A549 (cell line): ENCODE measurements around the gene ZBP1. TPM values are rescaled to one million over a fixed set of nuclear protein-coding genes. Genes with fewer than 3 reads are reported as not detected.
A peak's percentile ranks its signal among the peaks of the same experiment; 100 is the strongest.

ENCODE experiments used
- ATAC-seq, 2 experiments: fragments of 200-7000 bp in 1 of 2; fragments of >200 bp in 1 of 2; cut with Nextera tagmentation in 1 of 2; cut with Tn5 transposase in 1 of 2; 3 replicates each; pipeline versions ENCODE4 v1.8.0 to v1.9.1; 2018 to 2020; ENCODE audit warnings: mild to moderate bottlenecking in 1 of 2, moderate library complexity in 1 of 2
- CTCF ChIA-PET: fragments of 300-600 bp; sonication (Branson Sonifier 250); formaldehyde crosslinking; extraction: SDS; loops from one replicate; lab custom pipeline; 2021; ENCODE audit warnings: antibody characterized with exemption, inconsistent platforms; lab: Yijun Ruan, JAX
- POLR2A ChIA-PET: fragments of 350-600 bp; formaldehyde crosslinking; extraction: SDS; loops from one replicate; lab custom pipeline; 2021; ENCODE audit warnings: antibody characterized with exemption, inconsistent platforms; lab: Yijun Ruan, JAX
- DNase-seq, 2 experiments: peaks; one replicate each; pipeline versions ENCODE4 v3.0.0 to v3.0.0-alpha.2; 2011 to 2016; ENCODE audit warnings: low read depth in 1 of 2, low spot score in 1 of 2
- FAIRE-seq: peaks from 2 replicates; lab custom pipeline; 2011; peaks lifted over from hg19 to GRCh38; lab: Jason Lieb, UNC
- H3K27ac ChIP-seq, 2 experiments: fragments of >200 bp; sonication (Bioruptor Twin); formaldehyde crosslinking; 3 replicates each; pipeline ENCODE4 v1.5.1; 2016 to 2017
- H3K4me1 ChIP-seq: fragments of >200 bp; sonication (Bioruptor Twin); formaldehyde crosslinking; 3 replicates; pipeline ENCODE4 v1.6.1; 2016
- H3K4me2 ChIP-seq: fragments of >200 bp; sonication (Bioruptor Twin); formaldehyde crosslinking; 3 replicates; pipeline ENCODE4 v1.6.1; 2016
- H3K4me3 ChIP-seq: fragments of >200 bp; sonication (Bioruptor Twin); formaldehyde crosslinking; 3 replicates; pipeline ENCODE4 v1.5.1; 2016
- H3K9me3 ChIP-seq: fragments of >200 bp; sonication (Bioruptor Twin); formaldehyde crosslinking; 3 replicates; pipeline ENCODE4 v1.6.1; 2016
- CHD4 ChIP-seq: fragments of 200-600 bp; sonication (generic); IDR thresholded peaks from 2 replicates; pipeline ENCODE4 v1.6.1; 2016; ENCODE audit warnings: antibody characterized with exemption, mild to moderate bottlenecking, borderline replicate concordance
- EHF ChIP-seq: fragments of 250-450 bp; sonication (Bioruptor Pico); IDR thresholded peaks from 2 replicates; pipeline ENCODE4 v1.5.0; 2020; ENCODE audit warnings: mild to moderate bottlenecking
- EHMT2 ChIP-seq: fragments of 200-600 bp; sonication (generic); IDR thresholded peaks from 2 replicates; pipeline ENCODE4 v1.6.1; 2016; ENCODE audit warnings: antibody characterized with exemption, low read depth, mild to moderate bottlenecking, moderate library complexity
- EP300 ChIP-seq, 2 experiments: fragments of >200 bp; sonication (Bioruptor Twin); formaldehyde crosslinking; IDR thresholded peaks; 2 replicates in 1 of 2; 3 replicates in 1 of 2; pipeline ENCODE4 v1.6.1; 2016 to 2017
- FOSL2 ChIP-seq, 2 experiments: fragments of 450-650 bp in 1 of 2; fragments of >200 bp in 1 of 2; sonication (Bioruptor Twin) in 1 of 2; formaldehyde crosslinking; IDR thresholded peaks; 2 replicates each; pipeline versions ENCODE4 v1.5.0 to v1.6.1; 2016 to 2020; ENCODE audit warnings: mild to moderate bottlenecking in 1 of 2, moderate library complexity in 1 of 2
- HEYL ChIP-seq: fragments of 250-450 bp; sonication (Bioruptor Pico); IDR thresholded peaks from 2 replicates; pipeline ENCODE4 v1.8.0; 2021; ENCODE audit warnings: mild to moderate bottlenecking, moderate library complexity
- JUN ChIP-seq, 2 experiments: fragments of >200 bp; sonication (Bioruptor Twin); formaldehyde crosslinking; IDR thresholded peaks; 2 replicates in 1 of 2; 3 replicates in 1 of 2; pipeline ENCODE4 v1.6.1; 2016 to 2017
- KDM1A ChIP-seq: fragments of 200-600 bp; sonication (generic); IDR thresholded peaks from 2 replicates; pipeline ENCODE4 v1.6.1; 2016; ENCODE audit warnings: low read depth, mild to moderate bottlenecking
- KDM5A ChIP-seq: fragments of 200-600 bp; sonication (generic); IDR thresholded peaks from 2 replicates; pipeline ENCODE4 v1.6.1; 2016; ENCODE audit warnings: antibody characterized with exemption, mild to moderate bottlenecking
- MYC ChIP-seq: IDR thresholded peaks from 2 replicates; pipeline ENCODE4 v1.6.1; 2012; ENCODE audit warnings: mild to moderate bottlenecking, inconsistent platforms, low read length, improper control_type of control experiment, borderline replicate concordance
- POLR2A ChIP-seq: IDR thresholded peaks from 2 replicates; pipeline ENCODE4 v1.6.1; 2012; ENCODE audit warnings: mild to moderate bottlenecking, low read length
- RARB ChIP-seq: fragments of 250-450 bp; sonication (Bioruptor Pico); IDR thresholded peaks from 2 replicates; pipeline ENCODE4 v1.8.0; 2021; ENCODE audit warnings: mild to moderate bottlenecking, moderate library complexity
- RCOR1 ChIP-seq: fragments of 150-350 bp; IDR thresholded peaks from 2 replicates; pipeline ENCODE4 v1.6.1; 2014; ENCODE audit warnings: antibody characterized with exemption, low read length, low read depth
- SREBF2 ChIP-seq: fragments of 450-650 bp; IDR thresholded peaks from 2 replicates; pipeline ENCODE4 v1.6.1; 2014; ENCODE audit warnings: mild to moderate bottlenecking, moderate library complexity
- ZFP36 ChIP-seq: fragments of 450-650 bp; IDR thresholded peaks from 2 replicates; pipeline ENCODE4 v1.6.1; 2014; ENCODE audit warnings: borderline replicate concordance; ENCODE audit not compliant: partially characterized antibody
- ZNF302 ChIP-seq: fragments of 250-450 bp; sonication (Bioruptor Pico); IDR thresholded peaks from 2 replicates; pipeline ENCODE4 v1.9.0; 2021; ENCODE audit warnings: inconsistent platforms, mild to moderate bottlenecking, moderate library complexity
- WGBS: methylation state at CpG from one replicate; pipeline ENCODE4 v1.1.6; 2017; ENCODE audit errors: missing lambda C conversion rate; 5-methylcytosine and 5-hydroxymethylcytosine counted together
- polyA plus RNA-seq, 4 experiments: library from polyadenylated mRNA; depleted of rRNA in 3 of 4; stranded (reverse); fragments of >200 nt; fragmentation: RNase III in 1 of 4; extraction: RNeasy Plus Mini Kit Qiagen cat#74134 plus additional on column Dnase treatment in 1 of 4; gene quantifications; 2 replicates in 3 of 4; 3 replicates in 1 of 4; pipeline ENCODE4 v1.2.3, GENCODE V29; 2011 to 2017
- TF ChIP-seq, protein P1 (sequence below): IDR thresholded peaks from 2 replicates; pipeline ENCODE4 v1.6.1; 2012
- TF ChIP-seq, protein P2 (sequence below): IDR thresholded peaks from 2 replicates; pipeline ENCODE4 v1.6.1; 2012; ENCODE audit warnings: low read depth, borderline replicate concordance
- TF ChIP-seq, protein P3 (sequence below): fragments of 200-600 bp; sonication (generic); IDR thresholded peaks from 2 replicates; pipeline ENCODE4 v1.6.1; 2016; ENCODE audit warnings: antibody characterized with exemption, mild to moderate bottlenecking, moderate library complexity
- TF ChIP-seq, protein P4 (sequence below): fragments of 250-450 bp; sonication (Bioruptor Pico); IDR thresholded peaks from 2 replicates; pipeline ENCODE4 v1.5.0; 2020; ENCODE audit warnings: low read depth, mild to moderate bottlenecking, moderate library complexity

Gene ZBP1
- polyA plus RNA-seq, 2 of the 4 experiments (the other 2 are of a cell fraction), result 0.05 TPM; not detected in 1

DNA sequence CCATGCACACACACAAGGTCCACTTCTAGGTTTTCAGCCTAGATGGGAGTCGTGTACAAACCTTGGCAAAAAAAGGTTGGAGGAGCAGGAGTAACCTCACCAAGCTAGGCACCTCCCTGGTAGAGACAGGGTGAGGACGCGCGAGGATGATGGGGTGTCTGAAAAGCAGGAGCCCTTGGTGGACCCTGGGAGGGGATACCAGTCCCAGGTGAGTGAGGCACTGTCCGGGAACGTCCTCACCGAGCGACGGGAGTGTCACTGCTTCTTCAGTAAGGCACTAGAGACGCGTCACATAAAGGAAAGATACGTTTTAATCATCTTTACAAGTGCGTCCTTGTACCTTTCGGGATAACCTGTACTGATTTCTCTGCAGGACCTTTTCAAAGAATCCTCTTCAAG lies 29.4 kb upstream of the ZBP1 start:
- no peak for DNase-seq
- Histone ChIP-seq H3K4me3 (no peak overlapping the region), H3K27ac (peak overlapping the region in 1 of 2 experiments; percentile 30; a peak in 1 of 6 replicates), H3K9me3 (0 out of 3 replicates have a peak, but pooled peaks cover 2% of the 10 kb centered on the region), H3K4me2 (no peak overlapping the region), H3K4me1 (peaks cover 2% of the 10 kb centered on the region)
- no peak for FAIRE-seq
- POLR2A ChIA-PET, result no interaction called here
- WGBS, result 93% methylated on average over 14 of the region's 14 CpGs
- CTCF ChIA-PET, result interaction anchor here (0.5 to 2.6 kb wide), 6 partner anchors 13 to 561 kb away, joined by 3 to 14 read pairs (median 5); no protein-coding TSS in a partner anchor
- no peak for ATAC-seq
- no peak for TF ChIP-seq EP300 (IDR thresholded peaks at IDR 0.05)
- TF ChIP-seq KDM1A, result no peak
- no peak for TF ChIP-seq RARB
- TF ChIP-seq JUN (IDR thresholded peaks at IDR 0.05), result no peak

DNA sequence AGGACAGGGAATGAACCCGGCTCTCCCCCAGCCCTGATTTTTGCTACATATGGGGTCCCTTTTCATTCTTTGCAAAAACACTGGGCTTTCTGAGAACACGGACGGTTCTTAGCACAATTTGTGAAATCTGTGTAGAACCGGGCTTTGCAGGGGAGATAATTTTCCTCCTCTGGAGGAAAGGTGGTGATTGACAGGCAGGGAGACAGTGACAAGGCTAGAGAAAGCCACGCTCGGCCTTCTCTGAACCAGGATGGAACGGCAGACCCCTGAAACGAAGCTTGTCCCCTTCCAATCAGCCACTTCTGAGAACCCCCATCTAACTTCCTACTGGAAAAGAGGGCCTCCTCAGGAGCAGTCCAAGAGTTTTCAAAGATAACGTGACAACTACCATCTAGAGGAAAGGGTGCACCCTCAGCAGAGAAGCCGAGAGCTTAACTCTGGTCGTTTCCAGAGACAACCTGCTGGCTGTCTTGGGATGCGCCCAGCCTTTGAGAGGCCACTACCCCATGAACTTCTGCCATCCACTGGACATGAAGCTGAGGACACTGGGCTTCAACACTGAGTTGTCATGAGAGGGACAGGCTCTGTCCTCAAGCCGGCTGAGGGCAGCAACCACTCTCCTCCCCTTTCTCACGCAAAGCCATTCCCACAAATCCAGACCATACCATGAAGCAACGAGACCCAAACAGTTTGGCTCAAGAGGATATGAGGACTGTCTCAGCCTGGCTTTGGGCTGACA lies 28.8 kb upstream of the ZBP1 start:
- H3K4me1 ChIP-seq, result no peaks in the 10 kb centered on the region
- DNase-seq, result no peak
- TF ChIP-seq, protein P1, sequence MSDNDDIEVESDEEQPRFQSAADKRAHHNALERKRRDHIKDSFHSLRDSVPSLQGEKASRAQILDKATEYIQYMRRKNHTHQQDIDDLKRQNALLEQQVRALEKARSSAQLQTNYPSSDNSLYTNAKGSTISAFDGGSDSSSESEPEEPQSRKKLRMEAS, result no peak
- peak in 1 of 2 experiments; percentile 16; a peak in 1 of 5 replicates for TF ChIP-seq JUN (IDR thresholded peaks at IDR 0.05)
- TF ChIP-seq KDM1A, result no peak
- TF ChIP-seq, protein P2, sequence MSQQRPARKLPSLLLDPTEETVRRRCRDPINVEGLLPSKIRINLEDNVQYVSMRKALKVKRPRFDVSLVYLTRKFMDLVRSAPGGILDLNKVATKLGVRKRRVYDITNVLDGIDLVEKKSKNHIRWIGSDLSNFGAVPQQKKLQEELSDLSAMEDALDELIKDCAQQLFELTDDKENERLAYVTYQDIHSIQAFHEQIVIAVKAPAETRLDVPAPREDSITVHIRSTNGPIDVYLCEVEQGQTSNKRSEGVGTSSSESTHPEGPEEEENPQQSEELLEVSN, result no peak
- no peak for TF ChIP-seq EHMT2
- TF ChIP-seq, all 56 proteins: peak for 1
- H3K4me2 ChIP-seq, result no peak overlapping the region
- 87% methylated on average over 15 of the region's 15 CpGs for WGBS
- H3K9me3 ChIP-seq, result 0 out of 3 replicates have a peak, but pooled peaks cover 2% of the 10 kb centered on the region
- FAIRE-seq (no peak), ATAC-seq (no peak)
- POLR2A ChIA-PET, result interaction anchor here (0.6 kb wide), 1 partner anchor 31 kb away, joined by 3 read pairs; no protein-coding TSS in a partner anchor
- no peak overlapping the region for H3K4me3 ChIP-seq
- CTCF ChIA-PET, result interaction anchor here (0.9 to 2.6 kb wide), 7 partner anchors 10 to 562 kb away, joined by 3 to 14 read pairs (median 5); no protein-coding TSS in a partner anchor
- peak overlapping the region in 1 of 2 experiments; percentile 30; a peak in 1 of 6 replicates for H3K27ac ChIP-seq

DNA sequence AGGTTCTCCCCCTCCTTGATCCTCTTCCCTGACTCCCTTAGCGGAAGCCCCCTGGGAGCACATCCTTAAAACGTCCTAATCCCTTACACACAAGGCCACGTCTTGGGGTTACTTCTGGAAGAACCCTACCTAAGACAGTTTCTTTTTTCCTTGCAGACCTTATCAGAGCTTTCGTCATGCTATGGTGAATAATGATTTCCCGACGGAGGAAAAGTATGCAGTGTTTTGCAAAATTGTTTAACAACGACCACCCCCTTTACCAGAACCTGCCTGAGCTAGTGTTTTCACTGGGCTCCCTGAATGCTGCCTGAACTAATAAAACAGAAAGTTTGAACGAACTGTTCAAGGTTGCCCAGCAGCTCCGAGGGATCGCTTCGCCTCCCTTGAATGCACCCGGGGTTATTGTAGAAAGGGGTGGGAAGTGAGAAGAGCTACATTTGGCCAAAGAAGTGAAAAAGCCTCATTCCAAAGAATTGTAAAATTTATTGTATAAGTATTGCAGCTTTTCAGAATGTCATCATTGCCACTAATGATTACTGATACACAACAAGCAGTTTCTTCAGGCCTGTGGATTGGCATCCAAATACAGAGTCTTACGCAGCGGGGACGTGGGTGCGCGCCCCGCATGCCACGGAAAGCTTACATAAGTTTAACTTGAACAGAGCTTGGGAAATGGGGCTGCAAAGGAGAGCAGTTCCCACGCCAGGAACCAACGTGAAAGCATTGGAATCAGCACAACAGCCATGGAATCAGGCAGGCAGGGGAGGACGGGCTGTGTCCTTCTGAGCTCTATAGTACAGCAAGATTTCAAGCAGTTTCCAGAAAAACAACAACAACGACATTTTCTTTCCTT lies 27.9 kb upstream of the ZBP1 start:
- Histone ChIP-seq H3K4me1 (no peaks in the 10 kb centered on the region), H3K4me2 (no peak overlapping the region), H3K4me3 (no peak overlapping the region), H3K27ac (no peak overlapping the region; a peak in 1 of 6 replicates), H3K9me3 (0 out of 3 replicates have a peak, but pooled peaks cover 2% of the 10 kb centered on the region)
- peak in 1 of 2 experiments; percentile 0 for DNase-seq
- POLR2A ChIA-PET, result interaction anchor here (0.6 kb wide), 1 partner anchor 32 kb away, joined by 3 read pairs; no protein-coding TSS in a partner anchor
- no peak for FAIRE-seq
- 90% methylated on average over 23 of the region's 23 CpGs for WGBS
- ATAC-seq, result no peak
- CTCF ChIA-PET, result interaction anchor here (1.0 to 2.6 kb wide), 6 partner anchors 9 to 562 kb away, joined by 3 to 14 read pairs (median 6); no protein-coding TSS in a partner anchor
- TF ChIP-seq FOSL2 (IDR thresholded peaks at IDR 0.05), result no peak
- no peak for TF ChIP-seq FOSL2 (CRISPR knock-in tag; IDR thresholded peaks at IDR 0.05)
- TF ChIP-seq EHF, result no peak
- no peak for TF ChIP-seq ZFP36
- no peak for TF ChIP-seq SREBF2
- TF ChIP-seq CHD4, result no peak
- TF ChIP-seq, protein P3, sequence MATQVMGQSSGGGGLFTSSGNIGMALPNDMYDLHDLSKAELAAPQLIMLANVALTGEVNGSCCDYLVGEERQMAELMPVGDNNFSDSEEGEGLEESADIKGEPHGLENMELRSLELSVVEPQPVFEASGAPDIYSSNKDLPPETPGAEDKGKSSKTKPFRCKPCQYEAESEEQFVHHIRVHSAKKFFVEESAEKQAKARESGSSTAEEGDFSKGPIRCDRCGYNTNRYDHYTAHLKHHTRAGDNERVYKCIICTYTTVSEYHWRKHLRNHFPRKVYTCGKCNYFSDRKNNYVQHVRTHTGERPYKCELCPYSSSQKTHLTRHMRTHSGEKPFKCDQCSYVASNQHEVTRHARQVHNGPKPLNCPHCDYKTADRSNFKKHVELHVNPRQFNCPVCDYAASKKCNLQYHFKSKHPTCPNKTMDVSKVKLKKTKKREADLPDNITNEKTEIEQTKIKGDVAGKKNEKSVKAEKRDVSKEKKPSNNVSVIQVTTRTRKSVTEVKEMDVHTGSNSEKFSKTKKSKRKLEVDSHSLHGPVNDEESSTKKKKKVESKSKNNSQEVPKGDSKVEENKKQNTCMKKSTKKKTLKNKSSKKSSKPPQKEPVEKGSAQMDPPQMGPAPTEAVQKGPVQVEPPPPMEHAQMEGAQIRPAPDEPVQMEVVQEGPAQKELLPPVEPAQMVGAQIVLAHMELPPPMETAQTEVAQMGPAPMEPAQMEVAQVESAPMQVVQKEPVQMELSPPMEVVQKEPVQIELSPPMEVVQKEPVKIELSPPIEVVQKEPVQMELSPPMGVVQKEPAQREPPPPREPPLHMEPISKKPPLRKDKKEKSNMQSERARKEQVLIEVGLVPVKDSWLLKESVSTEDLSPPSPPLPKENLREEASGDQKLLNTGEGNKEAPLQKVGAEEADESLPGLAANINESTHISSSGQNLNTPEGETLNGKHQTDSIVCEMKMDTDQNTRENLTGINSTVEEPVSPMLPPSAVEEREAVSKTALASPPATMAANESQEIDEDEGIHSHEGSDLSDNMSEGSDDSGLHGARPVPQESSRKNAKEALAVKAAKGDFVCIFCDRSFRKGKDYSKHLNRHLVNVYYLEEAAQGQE, result no peak
- no peak for TF ChIP-seq MYC
- TF ChIP-seq, protein P4, sequence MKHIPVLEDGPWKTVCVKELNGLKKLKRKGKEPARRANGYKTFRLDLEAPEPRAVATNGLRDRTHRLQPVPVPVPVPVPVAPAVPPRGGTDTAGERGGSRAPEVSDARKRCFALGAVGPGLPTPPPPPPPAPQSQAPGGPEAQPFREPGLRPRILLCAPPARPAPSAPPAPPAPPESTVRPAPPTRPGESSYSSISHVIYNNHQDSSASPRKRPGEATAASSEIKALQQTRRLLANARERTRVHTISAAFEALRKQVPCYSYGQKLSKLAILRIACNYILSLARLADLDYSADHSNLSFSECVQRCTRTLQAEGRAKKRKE (CRISPR knock-in tag), result no peak
- no peak for TF ChIP-seq HEYL (CRISPR knock-in tag)
- no peak for TF ChIP-seq POLR2A
- TF ChIP-seq, protein P2, result no peak
- TF ChIP-seq, protein P1, result no peak
- no peak for TF ChIP-seq KDM5A
- no peak for TF ChIP-seq RCOR1
- TF ChIP-seq ZNF302, result no peak
